CD4-positive, alpha-beta T cell treated with Interleukin-21 for 1 hour (primary cell): ENCODE measurements around the gene CAMTA1.

Experiments used
- DNase-seq: peaks from one replicate; pipeline ENCODE4 v3.0.0-alpha.2; 2020

The CAMTA1 gene

DNA sequence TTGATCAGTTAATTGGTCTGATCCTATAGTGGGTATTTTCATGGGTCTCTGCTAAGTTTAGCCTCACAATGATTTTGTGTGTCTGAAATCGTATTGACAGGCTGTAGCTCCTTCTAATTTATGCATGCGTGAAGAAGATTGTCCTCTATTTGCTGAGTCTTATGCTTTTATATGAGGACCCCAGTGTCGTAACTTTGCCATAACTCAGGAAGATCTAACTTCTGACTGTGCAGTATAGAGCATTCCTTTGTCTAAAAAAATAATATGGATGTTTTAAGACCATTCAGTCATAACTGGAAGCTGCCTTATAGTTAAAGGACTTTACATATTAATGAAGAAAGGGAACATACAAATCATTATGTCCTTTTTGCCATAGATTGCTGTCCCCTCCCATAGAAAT lies 73.3 kb downstream of the CAMTA1 start:
- no peak for DNase-seq

DNA sequence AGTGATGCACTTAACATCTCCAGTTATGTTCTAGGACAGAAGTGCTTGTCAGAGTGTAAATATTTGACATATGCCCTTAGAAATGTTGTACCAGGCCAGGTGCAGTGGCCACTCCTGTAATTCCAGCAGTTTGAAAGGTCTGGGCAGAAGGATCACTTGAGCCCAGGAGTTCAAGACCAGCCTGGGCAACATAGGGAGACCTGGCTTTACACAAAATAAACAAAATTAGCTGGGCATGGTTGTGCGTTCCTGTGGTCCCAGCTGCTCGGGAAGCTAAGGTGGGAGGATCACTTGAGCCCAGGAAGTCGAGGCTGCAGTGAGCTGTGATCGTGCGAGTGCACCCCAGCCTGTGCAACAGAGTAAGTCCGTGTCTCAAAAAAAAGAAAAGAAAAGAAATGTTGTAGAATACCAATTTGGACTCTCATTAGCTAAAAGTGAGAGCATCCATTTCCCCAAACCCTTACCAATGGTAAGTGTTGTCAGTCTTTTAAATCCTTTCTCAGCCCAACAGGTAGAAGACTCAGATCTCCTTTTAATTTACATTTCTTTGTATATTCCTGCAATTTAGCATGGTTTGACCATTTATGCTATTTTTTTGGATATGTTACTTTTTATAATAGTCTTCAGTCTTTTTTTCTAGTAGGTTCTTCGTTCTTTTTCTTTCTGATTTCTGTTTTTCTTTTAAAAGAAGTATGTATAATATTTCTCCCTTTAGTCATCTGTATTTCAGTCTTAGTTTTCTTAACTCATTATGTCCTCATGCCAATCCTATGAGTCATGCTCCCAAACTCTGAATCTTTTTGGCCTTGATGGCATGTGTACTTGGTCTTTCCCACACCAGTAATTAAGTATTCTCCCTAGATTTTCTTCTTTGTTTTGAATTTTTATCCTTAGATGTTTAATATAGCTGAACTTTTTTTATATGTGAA lies 74.4 kb downstream of the CAMTA1 start:
- DNase-seq: no peak

DNA sequence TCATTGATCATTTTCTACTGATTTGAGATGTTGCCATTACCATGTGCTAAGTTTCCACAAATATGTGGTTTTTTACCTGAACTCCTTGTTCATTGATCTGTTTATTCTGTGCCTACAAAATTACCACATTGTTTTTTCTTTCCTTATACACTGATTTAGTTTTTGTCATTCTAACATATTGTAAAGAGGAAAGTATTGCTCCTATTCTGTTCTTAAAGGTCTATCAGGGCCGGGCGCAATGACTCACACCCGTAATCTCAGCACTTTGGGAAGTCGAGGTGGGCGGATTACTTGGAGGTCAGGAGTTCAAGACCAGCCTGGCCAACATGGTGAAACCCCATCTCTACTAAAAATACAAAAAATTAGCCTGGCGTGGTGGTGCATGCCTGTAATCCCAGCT lies 75.1 kb downstream of the CAMTA1 start:
- DNase-seq: no peak

DNA sequence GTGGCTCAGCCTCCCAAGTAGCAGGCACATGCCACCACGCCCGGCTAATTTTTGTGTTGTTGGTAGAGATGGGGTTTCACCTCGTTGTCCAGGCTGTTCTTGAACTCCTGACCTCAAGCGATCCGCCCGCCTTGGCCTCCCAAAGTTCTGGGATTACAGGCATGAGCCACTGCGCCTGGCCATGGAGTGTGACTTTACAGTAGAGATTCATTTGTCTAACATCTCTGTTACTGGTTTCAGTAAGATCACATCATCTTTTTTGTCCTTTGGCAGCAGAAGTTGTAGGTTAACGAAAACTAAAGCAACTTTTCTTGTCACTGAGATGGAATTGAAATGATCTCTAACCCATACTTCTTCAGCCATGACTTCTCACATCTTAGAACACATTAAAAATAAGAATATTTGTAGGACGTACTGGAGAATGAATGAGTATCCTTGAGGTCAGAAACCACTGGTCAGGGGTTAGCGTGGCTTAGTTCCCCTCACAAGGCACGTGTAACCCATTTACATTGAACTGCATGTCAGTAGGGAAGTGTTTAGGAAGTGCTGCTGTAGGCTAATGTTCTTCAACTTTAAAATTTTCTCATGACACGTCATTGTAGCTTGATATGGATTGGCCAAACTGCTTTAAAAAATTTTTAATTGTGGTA lies 75.9 kb downstream of the CAMTA1 start:
- DNase-seq: no peak

DNA sequence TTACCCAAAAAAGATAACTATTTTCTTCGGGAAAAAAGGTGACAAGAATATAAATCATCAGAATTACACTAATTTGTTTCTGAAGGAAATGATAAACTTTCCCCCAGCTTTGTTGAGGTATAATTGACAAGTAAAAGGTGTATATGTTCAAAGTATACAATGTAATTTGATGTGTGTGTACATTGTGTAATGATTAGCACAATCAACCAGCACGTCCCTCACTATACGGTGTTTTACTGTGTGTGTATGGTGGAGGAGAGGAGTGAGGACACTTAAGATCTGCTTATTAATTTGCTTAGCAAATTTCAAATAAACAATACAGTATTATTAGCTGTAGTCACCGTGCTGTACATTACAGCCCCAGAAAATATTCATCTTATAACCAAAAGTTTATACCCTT lies 77.7 kb downstream of the CAMTA1 start:
- DNase-seq: no peak

DNA sequence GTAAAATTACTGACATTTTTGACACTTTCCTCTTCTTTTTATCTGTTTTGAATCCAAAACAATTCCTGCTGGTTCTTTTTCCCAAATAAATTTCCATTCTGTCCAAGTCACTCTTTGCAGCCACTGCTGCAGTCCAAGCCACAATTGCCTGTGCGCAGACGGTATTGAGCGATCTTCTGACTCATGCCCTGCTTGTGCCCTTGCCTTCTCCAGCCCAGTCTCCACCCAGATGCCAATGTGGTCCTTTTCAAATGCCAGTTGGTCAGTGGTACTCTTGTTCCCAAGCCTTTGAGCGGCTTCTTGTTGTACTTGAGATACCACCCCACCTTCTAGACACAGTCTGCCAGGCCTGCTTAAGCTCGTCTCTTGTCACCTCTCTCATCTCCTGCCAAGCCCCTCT lies 78.9 kb downstream of the CAMTA1 start:
- no peak for DNase-seq

DNA sequence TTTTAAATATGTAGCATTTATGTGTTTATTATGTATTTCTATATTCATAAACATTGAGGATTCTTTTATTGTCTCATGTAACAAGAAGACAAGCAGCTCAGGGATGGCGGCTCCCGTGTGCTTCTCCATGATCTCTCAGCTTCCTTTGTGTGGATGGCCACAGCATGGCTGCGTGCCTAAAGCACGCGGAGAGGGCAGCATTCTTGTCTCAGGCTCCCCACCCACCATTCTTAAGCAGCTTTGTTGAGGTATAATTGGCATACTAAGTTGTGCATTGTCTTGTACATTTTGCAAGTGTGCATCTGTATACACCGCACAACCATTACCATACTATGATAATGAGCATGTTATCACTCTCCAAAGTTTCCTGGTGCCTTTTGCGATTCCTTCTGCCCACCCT lies 81.6 kb downstream of the CAMTA1 start:
- no peak for DNase-seq

DNA sequence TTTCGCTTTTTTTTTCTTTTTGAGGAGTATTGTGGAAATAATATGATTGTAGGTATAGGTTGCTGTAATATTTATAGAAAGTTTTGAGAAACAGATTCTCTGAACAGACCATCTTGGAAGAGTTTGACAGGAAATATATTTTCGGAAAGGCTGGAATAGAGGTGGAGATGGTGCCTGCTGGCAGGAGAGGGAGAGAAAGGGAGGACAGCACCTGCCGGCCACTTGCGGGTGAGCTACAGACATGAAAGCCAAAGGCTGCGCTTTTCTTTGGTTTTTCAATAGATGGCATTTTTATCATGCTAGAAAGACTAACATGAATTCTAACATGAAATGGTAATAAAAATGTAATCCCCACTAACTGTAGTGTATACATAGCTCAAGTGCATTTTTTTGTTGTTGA lies 82.1 kb downstream of the CAMTA1 start:
- no peak for DNase-seq

DNA sequence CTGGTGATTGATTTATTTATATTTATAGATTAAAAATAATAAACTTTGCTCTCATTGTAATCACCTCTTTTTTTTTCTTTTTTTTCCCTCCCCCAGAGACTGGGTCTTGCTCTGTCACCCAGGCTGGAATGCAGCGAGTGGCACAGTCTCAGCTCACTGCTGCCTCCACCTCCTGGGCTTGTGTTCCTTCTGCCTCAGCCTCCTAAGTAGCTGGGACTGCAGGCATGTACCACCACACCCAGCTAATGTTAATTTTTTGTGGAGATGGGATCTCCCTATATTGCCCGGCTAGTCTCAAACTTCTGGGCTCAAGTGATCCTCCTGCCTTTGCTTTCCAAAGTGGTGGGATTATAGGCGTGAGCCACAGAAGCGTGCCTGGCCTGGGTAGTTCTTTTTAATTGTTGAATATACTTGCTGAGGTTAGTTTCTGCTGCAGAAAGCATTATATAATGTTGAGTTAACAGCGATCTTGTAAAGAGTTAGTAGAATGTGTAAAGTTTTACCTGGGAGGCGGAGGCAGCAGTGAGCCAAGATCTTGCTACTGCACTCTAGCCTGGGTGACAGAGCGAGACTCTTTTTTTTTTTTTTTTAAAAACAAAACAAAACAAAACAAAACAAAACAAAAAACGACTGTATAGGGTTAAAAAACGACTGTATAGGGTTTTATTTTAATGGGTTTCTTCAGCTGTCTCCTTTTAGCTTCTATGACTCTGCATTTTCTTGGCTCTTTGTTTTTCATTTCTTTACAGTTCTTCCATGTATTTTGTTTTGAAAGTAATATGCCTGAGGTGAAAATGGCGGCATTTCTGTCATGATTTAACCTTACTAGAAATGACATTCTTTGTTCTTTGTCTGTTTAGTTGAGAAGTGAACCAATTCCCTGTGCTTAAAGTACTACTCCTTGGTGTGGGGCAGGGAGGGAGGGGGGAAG lies 82.7 kb downstream of the CAMTA1 start:
- no peak for DNase-seq

DNA sequence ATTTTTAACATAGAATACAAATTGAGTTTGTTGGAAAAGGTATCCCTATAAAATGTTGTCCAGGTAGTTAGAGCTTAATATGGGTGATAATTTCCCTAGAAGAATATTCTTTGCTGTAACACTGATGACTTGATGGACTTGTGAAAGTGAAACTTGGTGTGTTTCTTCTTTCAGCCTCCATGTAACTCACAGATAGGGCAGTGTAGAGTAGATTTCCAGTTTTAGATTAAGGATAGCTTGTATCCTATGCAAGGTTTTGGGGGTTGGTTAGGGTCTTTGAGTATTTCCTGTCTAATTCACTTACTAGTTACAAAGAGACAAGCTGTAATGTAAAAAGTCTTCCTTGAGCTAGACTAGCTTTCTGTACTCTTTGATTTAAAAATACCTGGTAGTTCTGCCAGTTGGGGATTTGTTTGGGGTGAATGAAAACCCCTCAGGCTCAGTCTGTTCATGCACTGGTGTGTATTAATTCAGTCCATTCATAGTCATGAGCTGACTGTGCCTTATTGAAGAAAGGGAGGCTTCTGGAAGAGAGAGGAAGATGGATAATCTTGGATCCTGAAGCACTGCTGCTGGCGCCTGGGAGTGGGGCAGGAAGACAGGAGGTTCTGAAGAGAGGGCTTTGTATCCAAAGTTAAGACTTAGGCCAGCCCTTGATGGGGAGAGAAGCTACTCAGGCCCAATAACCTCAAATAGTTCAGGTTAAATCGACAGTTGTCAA lies 83.6 kb downstream of the CAMTA1 start:
- DNase-seq: no peak

DNA sequence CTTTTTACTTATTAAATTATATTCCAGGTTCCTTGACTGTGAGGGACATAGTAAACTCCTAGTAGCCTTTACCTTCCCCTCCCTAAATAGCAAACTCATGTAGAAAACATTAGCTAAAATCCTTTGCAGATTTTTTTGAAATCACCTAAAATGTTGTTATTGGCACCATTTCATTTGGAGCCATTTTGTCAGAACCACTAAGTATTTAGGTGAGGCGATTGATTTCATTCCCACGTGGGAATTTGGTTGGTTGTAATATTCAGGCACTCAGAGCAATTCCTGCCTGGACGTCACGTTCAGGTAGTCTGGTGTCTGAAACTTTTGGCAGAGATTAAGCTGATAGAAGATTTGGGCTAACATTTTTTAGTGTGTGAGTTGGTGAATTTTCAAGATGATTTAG lies 84.3 kb downstream of the CAMTA1 start:
- DNase-seq: no peak

DNA sequence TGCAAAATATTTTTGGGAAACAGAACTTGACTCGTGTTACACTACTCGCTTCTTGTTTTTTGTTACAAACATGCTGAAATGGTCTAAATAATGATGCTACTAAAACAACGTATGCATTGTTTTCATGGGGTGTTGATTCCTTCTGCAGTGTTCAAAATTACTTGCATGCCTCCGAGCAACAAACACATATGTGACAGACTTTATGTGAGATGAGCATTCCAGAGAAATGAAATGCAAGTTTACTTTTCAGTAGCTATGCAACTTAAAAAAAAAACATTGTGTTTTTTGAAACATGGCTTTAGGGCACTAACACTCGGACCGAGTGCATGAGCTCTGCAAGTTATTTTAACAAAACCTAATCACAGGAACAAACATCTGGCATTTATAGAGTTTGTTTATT lies 84.8 kb downstream of the CAMTA1 start:
- no peak for DNase-seq

DNA sequence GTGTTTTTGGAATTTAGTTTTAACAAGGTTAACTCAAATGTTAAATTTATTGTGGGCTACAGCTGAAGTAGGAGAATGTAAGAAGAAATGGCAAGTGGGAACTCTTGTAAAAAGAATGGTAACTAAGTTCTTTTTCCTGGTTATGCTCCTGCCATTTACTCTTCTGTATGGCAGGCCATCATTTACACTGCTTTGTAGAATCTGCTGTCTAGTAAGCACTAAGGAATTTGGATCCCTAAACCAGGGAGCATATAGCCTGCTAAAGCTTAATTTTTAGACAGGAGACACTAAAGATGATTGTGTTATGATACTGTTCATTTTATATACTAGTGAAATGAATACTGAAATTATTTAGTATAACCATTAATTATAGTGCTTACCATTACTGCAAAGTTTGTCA lies 85.3 kb downstream of the CAMTA1 start:
- DNase-seq: no peak

DNA sequence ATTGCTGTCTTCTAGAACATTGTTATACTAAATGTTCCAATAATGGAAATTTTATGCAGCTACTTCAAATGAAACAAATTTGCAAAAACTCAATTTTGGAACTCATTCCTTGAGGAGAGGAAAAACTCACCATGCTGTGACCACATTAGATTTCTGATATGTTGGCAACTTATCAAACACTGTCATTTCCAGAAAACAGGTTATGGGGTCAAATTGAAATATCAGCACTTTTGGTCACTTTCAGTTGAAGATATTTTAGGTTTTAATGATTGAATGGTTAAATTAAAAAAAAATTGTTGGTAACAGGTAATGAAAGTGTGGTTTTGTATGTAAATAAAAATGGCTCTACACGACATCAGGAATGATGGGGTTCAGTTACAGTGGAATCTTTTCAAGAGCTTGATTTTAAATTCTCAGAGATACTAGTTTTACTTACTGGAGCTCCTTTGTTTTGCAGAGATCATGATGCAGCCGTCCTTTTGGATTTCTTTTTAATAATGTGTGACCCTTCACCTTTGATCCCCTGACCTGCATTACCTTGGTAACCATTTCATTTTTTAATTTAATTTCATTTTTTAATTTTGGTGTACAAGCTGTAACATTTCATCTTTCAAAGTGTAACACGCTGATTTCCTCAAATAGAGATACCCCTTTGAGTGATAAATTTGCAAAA lies 86.2 kb downstream of the CAMTA1 start:
- DNase-seq: no peak

DNA sequence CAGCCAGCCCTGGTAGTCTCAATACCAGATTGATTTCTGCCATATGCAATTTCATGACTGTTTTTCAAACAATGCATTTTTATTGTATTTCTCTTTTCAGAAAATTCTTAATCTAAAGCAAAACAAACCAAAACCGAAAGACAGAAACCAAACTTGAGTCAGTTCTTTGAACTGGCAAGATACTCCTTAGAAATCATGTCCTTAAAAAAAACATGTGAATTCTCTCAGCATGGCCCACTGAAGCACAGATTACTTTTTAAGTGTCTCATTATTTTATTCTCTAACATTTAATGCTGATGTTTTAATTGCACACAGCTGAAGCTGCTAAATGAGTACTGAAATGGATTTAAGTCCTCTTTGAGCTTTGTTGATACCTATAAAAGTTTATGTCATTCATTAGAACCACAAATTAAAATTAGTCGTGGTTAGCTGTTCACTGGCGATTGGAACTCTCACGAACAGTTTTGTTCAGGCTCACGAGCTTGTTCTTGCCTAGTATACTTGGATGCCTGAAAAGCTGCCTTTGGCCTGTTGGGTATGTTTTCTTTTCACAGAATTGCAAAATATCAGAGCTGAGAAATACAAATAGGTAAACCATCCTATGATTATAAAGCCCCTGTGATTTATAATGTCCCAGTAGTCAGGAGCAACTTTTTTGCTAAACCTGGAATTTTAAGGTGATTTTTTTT lies 87.5 kb downstream of the CAMTA1 start:
- DNase-seq: no peak

DNA sequence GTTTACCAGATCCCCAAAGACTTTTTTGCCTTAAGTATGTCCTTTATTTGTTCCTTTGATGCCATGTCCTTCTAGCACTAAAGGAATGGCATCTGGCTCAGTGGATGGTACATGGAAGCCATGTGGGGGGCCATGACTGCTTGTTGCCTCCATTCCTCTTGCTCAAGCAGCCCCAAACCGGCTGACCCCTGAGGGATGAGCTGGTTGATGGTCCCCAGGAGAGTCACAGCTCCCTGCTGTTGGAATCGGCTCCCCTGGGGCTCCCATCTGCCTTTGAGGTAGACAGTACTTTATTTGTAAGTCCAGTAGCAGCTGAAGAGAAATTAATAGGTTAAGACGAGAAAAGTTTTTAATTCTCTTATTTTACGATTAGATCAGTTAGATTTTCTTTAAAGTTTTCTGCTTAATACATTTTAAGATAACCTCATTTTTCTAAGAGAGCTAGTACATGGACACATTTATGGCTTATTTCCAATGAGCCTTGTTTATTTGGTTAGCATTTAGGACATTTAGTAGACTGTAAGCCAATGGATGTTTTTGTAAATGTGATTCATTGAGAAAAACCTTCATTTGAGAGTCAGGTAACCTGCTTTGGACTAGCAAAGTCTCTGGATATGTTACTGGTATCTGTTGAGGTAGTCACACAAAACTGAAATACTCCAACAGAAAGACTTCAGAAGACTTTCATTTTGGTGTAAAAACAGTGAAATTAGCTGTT lies 88.2 kb downstream of the CAMTA1 start:
- no peak for DNase-seq

DNA sequence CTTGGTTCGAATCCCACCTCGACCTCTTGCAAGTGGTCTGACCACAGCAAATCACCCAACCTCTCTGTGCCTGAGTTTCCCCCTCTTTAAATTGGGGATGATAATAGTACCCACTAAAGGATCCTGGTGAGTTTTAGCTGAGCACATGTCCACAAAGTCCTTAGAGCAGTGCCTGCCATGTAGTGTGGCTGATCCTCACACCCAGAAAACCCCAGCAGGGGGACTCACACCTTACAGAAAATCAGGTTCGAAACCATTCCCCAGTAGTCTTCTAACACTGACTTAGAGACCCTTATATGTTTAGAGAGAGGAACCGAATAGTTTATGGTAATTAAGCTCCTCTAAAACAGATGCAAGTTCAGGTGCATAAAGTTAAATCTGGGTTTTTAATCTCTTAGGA lies 89.0 kb downstream of the CAMTA1 start:
- no peak for DNase-seq

DNA sequence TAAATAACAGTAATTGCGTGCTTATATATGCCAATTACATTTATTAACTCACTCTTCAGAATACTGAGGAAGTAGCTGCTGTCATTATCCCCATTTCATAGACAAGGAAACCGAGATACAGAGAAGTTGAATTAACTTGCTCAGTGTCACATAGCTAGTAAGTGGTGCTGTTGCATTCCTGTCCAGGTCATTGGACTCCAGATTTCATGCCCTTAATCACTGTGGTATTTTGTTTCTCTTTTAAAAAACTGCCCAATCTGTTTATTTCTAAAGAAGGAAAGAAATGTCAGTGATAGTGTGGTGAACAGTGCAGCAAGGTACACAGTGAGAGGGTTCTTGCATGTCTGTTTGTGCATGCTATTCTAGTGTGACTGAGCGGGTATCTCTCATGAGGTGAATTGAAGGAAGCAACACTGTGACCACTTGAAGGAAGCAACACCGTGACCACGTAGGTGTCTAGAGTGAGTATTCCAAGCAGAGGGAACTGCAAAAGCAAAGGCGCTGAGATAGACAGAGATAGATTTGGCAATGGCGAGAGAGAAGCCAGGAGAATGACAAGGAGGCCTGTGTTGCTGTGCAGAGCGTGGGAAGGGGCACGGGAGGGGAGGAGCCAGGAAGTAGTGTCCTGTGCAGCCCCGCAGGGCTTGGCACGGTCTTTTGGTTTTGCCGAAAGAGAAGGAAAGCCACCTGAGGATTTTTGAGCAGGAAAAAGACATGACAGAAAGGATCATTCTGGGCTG lies 95.9 kb downstream of the CAMTA1 start:
- DNase-seq: no peak

DNA sequence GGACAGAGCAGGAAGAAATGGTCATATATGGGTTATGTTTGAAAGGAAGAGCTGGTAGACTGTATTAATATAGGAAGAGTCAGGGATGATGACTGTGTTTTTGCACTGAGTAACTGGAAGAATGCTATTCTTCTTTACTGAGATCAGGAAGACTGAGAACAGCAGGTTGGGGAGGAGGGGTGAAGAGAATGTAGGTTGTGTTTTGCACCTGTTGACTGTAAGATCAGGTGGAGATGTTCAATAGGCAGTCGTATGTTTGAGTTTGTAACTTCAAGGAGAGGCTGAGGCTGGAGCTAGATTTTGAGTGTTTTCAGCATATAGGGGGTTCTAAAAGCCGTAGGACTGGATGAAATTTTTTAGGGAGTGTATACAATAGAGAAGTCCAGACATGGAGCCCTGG lies 97.2 kb downstream of the CAMTA1 start:
- no peak for DNase-seq

DNA sequence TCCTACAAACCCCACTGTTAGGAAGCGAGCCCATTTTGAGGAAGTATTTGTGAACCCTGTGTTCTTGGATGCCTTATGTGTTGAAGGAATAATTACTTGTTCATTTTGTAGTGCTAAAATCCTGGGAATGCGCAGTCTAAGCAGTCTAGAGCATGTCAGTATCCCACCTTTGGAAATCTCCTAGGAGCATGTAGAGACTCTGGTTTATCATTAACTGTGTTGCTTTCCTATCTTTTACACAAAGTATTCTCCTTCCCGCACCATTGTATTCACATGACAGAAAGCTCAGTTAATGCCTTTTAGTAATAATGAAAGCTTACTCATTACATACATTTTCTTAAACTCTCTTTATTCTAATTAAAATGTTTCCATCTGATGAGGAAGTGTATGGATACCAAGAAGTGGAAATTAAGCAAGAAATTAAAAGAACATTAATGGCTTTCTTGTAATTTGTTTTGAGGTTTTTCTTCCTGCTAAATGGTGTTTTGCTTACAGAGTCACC lies 99.4 kb downstream of the CAMTA1 start:
- DNase-seq: no peak
